Type B pancreatic cell (in vitro differentiated cells): ENCODE data around the gene OR7G1. TPM values are rescaled to one million over a fixed set of nuclear protein-coding genes. Genes with fewer than 3 reads are reported as not detected.

ENCODE experiments used
- DNase-seq: peaks from one replicate; pipeline ENCODE4 v3.0.0; 2021; ENCODE audit warnings: mixed read lengths; ENCODE audit not compliant: unreplicated experiment; ENCODE audit errors: extremely low spot score
- H3K27ac Mint-ChIP-seq: 2 replicates; pipeline ENCODE4 v1.8.0; 2021; ENCODE audit warnings: mild to moderate bottlenecking, mixed read lengths
- H3K27me3 Mint-ChIP-seq: 2 replicates; pipeline ENCODE4 v1.8.0; 2021; ENCODE audit warnings: mixed read lengths
- H3K36me3 Mint-ChIP-seq: 2 replicates; pipeline ENCODE4 v1.8.0; 2021; ENCODE audit warnings: mixed read lengths
- H3K4me1 Mint-ChIP-seq: one replicate; pipeline ENCODE4 v1.8.0; 2021; ENCODE audit warnings: mixed read lengths; ENCODE audit not compliant: unreplicated experiment
- H3K4me3 Mint-ChIP-seq: 2 replicates; pipeline ENCODE4 v1.8.0; 2021; ENCODE audit warnings: mild to moderate bottlenecking, mixed read lengths
- H3K9me3 Mint-ChIP-seq: 2 replicates; pipeline ENCODE4 v1.8.0; 2021; ENCODE audit warnings: mixed read lengths
- long read RNA-seq: library from polyadenylated mRNA; unstranded; transcript quantifications from one replicate; pipeline ENCODE4 v2.0.0, GENCODE V29; 2020
- total RNA-seq: library from RNA; stranded (reverse); gene quantifications from 2 replicates; pipeline ENCODE4 v1.2.1, GENCODE V29; 2021; ENCODE audit warnings: low replicate concordance
- TF ChIP-seq, protein P1 (sequence below): fragments of 200-600 bp; sonication (generic); conservative IDR thresholded peaks from 2 replicates; pipeline ENCODE4 v1.5.0; 2021; ENCODE audit warnings: antibody characterized with exemption, mild to moderate bottlenecking

OR7G1 gene, protein sequence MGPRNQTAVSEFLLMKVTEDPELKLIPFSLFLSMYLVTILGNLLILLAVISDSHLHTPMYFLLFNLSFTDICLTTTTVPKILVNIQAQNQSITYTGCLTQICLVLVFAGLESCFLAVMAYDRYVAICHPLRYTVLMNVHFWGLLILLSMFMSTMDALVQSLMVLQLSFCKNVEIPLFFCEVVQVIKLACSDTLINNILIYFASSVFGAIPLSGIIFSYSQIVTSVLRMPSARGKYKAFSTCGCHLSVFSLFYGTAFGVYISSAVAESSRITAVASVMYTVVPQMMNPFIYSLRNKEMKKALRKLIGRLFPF
- not detected in 2 replicates for total RNA-seq
- long read RNA-seq, result 0 reads

DNA sequence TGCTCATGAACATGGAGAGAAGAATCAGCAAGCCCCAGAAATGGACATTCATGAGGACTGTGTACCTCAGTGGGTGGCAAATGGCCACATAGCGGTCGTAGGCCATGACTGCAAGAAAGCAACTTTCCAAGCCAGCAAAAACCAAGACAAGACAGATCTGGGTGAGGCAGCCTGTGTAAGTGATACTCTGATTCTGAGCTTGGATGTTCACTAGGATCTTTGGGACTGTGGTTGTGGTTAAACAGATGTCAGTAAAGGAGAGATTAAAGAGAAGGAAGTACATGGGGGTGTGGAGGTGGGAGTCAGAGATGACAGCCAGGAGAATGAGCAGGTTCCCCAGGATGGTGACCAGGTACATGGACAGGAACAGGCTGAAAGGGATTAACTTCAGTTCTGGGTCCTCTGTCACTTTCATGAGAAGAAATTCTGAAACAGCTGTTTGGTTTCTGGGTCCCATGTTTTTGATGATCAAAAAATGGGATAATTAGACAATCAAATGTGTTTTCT, at the start of gene OR7G1:
Gene OR7G1 (minus strand): TSS at position 457 of the 507 bp plus-strand sequence. CDS start 0 bp downstream, at position 457.
- no peak for DNase-seq
- H3K27me3 Mint-ChIP-seq, result peaks cover 3% of the 10 kb centered on the region
- no peaks in the 10 kb centered on the region for H3K36me3 Mint-ChIP-seq
- no peaks in the 10 kb centered on the region for H3K4me1 Mint-ChIP-seq
- H3K27ac Mint-ChIP-seq, result no peak within 1 kb of the TSS
- H3K9me3 Mint-ChIP-seq, result no peaks in the 10 kb centered on the region
- TF ChIP-seq, protein P1, sequence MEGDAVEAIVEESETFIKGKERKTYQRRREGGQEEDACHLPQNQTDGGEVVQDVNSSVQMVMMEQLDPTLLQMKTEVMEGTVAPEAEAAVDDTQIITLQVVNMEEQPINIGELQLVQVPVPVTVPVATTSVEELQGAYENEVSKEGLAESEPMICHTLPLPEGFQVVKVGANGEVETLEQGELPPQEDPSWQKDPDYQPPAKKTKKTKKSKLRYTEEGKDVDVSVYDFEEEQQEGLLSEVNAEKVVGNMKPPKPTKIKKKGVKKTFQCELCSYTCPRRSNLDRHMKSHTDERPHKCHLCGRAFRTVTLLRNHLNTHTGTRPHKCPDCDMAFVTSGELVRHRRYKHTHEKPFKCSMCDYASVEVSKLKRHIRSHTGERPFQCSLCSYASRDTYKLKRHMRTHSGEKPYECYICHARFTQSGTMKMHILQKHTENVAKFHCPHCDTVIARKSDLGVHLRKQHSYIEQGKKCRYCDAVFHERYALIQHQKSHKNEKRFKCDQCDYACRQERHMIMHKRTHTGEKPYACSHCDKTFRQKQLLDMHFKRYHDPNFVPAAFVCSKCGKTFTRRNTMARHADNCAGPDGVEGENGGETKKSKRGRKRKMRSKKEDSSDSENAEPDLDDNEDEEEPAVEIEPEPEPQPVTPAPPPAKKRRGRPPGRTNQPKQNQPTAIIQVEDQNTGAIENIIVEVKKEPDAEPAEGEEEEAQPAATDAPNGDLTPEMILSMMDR, result no peak
- H3K4me3 Mint-ChIP-seq, result no peak within 1 kb of the TSS

DNA sequence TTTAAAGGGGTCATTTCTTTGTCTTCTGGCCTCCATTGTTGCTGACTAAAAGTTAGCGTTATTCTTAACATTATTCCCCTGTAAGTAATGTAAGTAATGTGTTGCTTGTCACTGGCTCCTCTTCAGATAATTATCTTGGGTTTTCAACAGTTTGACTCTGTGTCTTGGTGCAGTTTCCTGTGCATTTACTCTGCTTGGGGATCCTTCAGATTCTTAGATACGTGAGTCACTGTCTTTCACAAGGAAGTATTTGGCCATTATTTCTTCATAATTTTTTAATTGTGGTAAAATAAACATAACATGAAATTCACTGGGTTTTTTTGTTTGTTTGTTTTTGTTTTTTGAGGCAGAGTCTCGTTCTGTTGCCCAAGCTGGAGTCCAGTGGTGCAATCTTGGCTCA, 49.7 kb upstream of the OR7G1 start:
- DNase-seq, result no peak
- H3K4me3 Mint-ChIP-seq, result no peak overlapping the region
- peaks cover 9% of the 10 kb centered on the region for H3K9me3 Mint-ChIP-seq
- TF ChIP-seq, protein P1, result no peak
- no peaks in the 10 kb centered on the region for H3K4me1 Mint-ChIP-seq
- H3K27ac Mint-ChIP-seq, result no peak overlapping the region
- H3K27me3 Mint-ChIP-seq, result no peaks in the 10 kb centered on the region
- peaks cover 42% of the 10 kb centered on the region for H3K36me3 Mint-ChIP-seq

DNA sequence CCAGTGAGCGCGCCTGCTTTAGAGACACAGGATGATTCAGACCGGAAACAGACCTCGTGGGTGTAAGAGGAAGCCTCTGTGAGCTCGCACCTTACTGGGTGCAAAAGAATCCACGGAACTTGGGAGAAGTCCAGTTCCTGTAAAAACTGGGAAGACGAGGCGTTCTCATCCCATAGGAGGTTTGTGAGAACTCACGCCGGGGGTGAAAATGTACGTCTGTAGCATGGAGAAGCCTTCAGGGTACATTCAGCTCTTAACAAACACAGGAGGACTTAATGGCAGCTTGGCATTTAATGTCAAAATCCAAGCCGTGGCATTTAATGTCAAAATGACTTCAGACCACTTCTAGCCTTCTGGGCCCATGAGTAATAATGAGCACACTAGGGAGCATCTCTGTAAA, 45.9 kb upstream of the OR7G1 start:
- H3K36me3 Mint-ChIP-seq, result peaks cover 74% of the 10 kb centered on the region
- H3K4me3 Mint-ChIP-seq, result no peak overlapping the region
- peaks cover 15% of the 10 kb centered on the region for H3K9me3 Mint-ChIP-seq
- H3K27ac Mint-ChIP-seq, result no peak overlapping the region
- H3K27me3 Mint-ChIP-seq, result no peaks in the 10 kb centered on the region
- TF ChIP-seq, protein P1, result no peak
- no peak for DNase-seq
- H3K4me1 Mint-ChIP-seq, result no peaks in the 10 kb centered on the region

DNA sequence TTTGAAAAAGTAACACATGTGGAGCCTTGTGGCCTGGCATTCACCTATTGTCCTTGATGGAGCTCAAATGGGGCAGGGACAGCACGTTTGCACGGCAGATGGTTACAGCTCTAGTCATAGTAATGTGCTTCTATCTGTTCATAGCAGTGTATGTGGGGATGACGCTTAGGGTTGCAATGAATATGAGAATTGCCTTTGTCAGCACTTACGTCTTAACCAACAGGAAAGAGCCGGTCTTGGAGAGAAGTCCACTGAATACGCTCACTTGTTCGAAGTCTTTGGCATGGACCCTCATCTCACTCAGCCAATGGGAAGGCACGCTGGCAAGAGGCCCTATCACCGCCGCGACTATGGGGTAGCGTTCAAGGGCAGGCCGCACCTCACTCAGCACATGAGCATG, 44.3 kb upstream of the OR7G1 start:
- Mint-ChIP-seq H3K27me3 (no peaks in the 10 kb centered on the region), H3K27ac (no peak overlapping the region), H3K4me1 (no peaks in the 10 kb centered on the region), H3K36me3 (peaks cover 86% of the 10 kb centered on the region), H3K4me3 (no peak overlapping the region), H3K9me3 (peaks cover 15% of the 10 kb centered on the region)
- DNase-seq, result no peak
- TF ChIP-seq, protein P1, result no peak

DNA sequence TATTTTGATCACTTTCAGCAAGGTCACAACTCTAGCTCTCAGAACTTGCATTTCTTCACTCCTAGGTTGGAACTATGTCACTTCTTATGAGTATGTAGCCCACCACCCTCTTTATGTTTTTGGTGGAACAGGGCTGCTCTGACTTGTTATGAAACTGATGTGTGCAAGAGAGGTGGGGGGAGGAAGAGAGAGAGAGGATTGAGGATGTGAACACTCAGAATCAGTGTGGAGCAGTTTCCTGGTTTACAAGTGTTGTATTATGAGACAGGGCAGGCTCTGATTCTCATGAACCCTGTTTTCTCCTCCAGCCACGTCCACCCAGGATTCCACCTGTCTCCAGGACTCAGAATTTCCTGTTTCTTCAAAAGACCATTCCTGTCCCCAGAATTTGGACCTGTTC, 40.7 kb upstream of the OR7G1 start:
- DNase-seq, result no peak
- Mint-ChIP-seq H3K27ac (no peak overlapping the region), H3K4me3 (no peak overlapping the region), H3K36me3 (peaks cover 86% of the 10 kb centered on the region), H3K27me3 (no peaks in the 10 kb centered on the region), H3K4me1 (no peaks in the 10 kb centered on the region), H3K9me3 (peaks cover 28% of the 10 kb centered on the region)
- TF ChIP-seq, protein P1, result no peak
